ENCODE data around the gene TEX48.

Gene TEX48

DNA sequence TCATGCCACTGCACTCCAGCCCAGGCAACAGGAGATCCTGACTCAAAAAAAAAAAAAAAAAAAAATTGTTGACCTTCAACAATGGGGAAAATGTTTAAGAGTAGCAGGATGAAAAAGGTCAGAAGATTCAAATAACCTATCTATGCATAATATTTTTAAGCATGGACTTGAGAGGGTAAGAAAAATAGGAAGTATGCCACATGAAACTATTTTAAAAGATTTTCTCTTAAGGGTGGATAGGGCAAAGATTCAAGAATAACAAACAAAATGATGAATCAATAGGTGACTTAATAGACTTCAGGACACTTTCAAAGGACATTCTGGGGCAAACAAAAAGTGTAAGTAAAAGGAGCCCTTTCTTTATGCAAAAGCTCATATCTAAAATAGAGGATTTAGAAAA, 3.2 kb downstream of the TEX48 start:
- Mint-ChIP-seq H3K4me3 (no peak overlapping the region), H3K4me1 (peaks cover 4% of the 10 kb centered on the region), H3K36me3 (ENCODE audit: low read depth) (no peaks in the 10 kb centered on the region), H3K27me3 (ENCODE audit: low read depth, poor library complexity) (peaks cover 10% of the 10 kb centered on the region), H3K27ac (no peak overlapping the region), H3K9me3 (no peaks in the 10 kb centered on the region)
- no peak for DNase-seq
- TF ChIP-seq, protein P1, sequence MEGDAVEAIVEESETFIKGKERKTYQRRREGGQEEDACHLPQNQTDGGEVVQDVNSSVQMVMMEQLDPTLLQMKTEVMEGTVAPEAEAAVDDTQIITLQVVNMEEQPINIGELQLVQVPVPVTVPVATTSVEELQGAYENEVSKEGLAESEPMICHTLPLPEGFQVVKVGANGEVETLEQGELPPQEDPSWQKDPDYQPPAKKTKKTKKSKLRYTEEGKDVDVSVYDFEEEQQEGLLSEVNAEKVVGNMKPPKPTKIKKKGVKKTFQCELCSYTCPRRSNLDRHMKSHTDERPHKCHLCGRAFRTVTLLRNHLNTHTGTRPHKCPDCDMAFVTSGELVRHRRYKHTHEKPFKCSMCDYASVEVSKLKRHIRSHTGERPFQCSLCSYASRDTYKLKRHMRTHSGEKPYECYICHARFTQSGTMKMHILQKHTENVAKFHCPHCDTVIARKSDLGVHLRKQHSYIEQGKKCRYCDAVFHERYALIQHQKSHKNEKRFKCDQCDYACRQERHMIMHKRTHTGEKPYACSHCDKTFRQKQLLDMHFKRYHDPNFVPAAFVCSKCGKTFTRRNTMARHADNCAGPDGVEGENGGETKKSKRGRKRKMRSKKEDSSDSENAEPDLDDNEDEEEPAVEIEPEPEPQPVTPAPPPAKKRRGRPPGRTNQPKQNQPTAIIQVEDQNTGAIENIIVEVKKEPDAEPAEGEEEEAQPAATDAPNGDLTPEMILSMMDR (IDR thresholded peaks at IDR 0.05): no peak

DNA sequence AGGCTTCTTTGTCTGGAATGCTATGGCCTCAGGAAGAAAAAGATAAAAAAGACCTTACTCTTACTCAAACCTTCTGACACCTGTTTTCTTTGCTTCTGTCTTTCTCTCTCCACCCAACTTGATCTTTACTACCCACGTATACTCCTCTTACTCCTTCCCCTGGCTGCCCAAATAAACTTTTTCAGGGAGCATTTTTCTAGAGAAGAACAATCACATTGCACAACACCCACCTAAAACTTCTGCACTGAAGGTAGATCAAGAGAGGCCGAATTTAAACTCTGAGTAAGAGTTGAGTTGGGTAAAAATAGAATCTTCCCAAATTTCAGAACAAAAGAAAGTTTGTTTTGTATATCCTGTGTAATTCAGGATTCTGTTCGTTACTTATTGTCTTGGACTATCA, 3.9 kb downstream of the TEX48 start:
- H3K4me1 Mint-ChIP-seq: peaks cover 4% of the 10 kb centered on the region
- H3K36me3 Mint-ChIP-seq (ENCODE audit: low read depth): no peaks in the 10 kb centered on the region
- DNase-seq: no peak
- H3K27ac Mint-ChIP-seq: no peak overlapping the region
- no peak overlapping the region for H3K4me3 Mint-ChIP-seq
- TF ChIP-seq, protein P1 (IDR thresholded peaks at IDR 0.05): no peak
- H3K27me3 Mint-ChIP-seq (ENCODE audit: low read depth, poor library complexity): peaks cover 10% of the 10 kb centered on the region
- no peaks in the 10 kb centered on the region for H3K9me3 Mint-ChIP-seq

DNA sequence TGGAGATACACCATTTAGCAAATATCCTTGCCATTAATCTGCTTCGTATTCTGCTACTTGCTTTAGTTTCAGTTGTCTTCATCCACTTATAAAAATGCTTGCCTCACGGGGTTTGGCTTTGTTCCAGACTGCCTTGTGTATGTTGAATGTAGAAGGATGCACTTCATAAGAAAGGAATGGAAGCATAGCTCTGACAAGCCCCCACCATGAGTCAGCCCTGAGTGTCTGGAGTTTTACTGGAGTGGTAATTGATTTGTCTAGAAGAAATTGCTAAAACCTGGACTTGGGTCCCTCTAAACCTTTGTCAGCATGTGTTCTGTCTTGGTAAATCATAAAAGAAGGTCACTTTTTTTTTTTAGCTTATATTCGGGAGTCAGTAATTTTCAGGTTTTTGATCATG, 4.6 kb downstream of the TEX48 start:
- Mint-ChIP-seq H3K4me3 (no peak overlapping the region), H3K4me1 (peaks cover 4% of the 10 kb centered on the region), H3K27ac (no peak overlapping the region), H3K36me3 (ENCODE audit: low read depth) (no peaks in the 10 kb centered on the region), H3K27me3 (ENCODE audit: low read depth, poor library complexity) (peaks cover 10% of the 10 kb centered on the region), H3K9me3 (no peaks in the 10 kb centered on the region)
- TF ChIP-seq, protein P1 (IDR thresholded peaks at IDR 0.05): no peak
- DNase-seq: no peak

DNA sequence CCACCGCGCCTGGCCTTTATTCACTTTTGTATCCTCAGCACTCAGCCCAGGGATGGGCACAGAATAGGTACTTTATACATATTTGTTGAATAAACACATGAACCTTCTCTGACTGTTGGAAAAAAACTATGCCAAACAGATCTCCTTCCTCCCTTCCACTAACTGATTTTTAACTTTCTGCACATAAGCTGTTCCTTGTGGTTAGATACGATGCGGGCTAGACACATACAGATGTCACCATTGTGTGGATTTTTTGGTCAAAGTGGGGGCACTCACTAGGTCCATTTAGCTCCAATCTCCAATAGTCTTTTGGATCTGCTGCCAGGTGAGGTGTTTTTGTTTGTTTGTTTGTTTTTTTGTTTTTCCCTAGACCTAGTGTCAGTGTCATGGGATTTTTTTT, 5.1 kb downstream of the TEX48 start:
- DNase-seq: no peak
- peaks cover 12% of the 10 kb centered on the region for H3K27me3 Mint-ChIP-seq (ENCODE audit: low read depth, poor library complexity)
- no peaks in the 10 kb centered on the region for H3K9me3 Mint-ChIP-seq
- TF ChIP-seq, protein P1 (IDR thresholded peaks at IDR 0.05): no peak
- H3K4me1 Mint-ChIP-seq: peaks cover 4% of the 10 kb centered on the region
- H3K27ac Mint-ChIP-seq: no peak overlapping the region
- no peaks in the 10 kb centered on the region for H3K36me3 Mint-ChIP-seq (ENCODE audit: low read depth)
- no peak overlapping the region for H3K4me3 Mint-ChIP-seq

DNA sequence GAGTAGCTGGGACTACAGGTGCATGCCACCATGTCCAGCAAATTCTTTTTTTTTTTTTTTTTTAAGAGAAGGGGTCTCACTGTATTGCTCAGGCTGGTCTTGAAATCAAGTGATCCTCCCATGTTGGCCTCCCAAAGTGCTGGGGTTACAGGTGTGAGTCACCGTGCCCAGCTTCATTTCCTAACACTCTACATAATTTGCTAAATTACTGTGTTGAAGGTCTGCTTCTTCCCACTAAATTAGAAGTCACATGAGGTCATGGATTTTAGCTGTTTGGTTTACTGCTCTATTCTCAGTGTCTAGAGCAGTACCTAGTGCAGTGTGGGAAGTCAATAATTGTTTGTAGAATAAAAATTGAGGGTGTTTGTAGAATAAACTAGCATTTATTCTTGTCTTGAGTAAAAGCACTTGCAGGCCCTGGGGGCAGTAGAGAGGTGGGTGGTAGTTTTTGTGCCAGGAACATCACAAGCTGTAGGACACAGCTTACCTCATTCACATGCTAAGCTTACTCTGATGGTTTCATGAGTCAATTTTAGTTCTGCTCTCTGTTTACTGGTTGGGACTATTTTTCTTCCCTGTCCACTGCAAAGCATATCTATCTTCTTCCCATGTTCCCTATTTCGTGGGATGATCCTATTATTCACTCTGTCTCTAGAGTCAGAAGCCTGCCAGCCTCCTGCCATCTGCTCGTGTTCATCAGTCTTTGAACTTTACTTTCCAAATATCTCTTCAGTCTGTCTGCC, 7.0 kb downstream of the TEX48 start:
- Mint-ChIP-seq H3K36me3 (ENCODE audit: low read depth) (no peaks in the 10 kb centered on the region), H3K27ac (no peak overlapping the region), H3K4me1 (no peaks in the 10 kb centered on the region)

More for the DNA sequence above, 7.0 kb downstream of the TEX48 start:
- no peak for DNase-seq
- TF ChIP-seq, protein P1 (IDR thresholded peaks at IDR 0.05): no peak
- H3K27me3 Mint-ChIP-seq (ENCODE audit: low read depth, poor library complexity): peaks cover 8% of the 10 kb centered on the region
- H3K4me3 Mint-ChIP-seq: no peak overlapping the region
- H3K9me3 Mint-ChIP-seq: no peaks in the 10 kb centered on the region

Measured in nephron progenitor cell (in vitro differentiated cells).